NB4 (cell line): ENCODE results near the gene IL15.

Experiments used
- DNase-seq: peaks from one replicate; pipeline ENCODE4 v3.0.0; 2010; ENCODE audit warnings: low read depth
- H3K4me3 ChIP-seq: one replicate; pipeline ENCODE4 v1.5.1; 2011; ENCODE audit warnings: mild to moderate bottlenecking, low read depth, low read length, moderate library complexity
- CTCF ChIP-seq: IDR thresholded peaks from one replicate; pipeline ENCODE4 v1.5.1; 2012; ENCODE audit warnings: low read depth, low read length
- MYC ChIP-seq: IDR thresholded peaks from 2 replicates; pipeline ENCODE4 v1.6.1; 2011; ENCODE audit warnings: low read depth, low read length
- POLR2A ChIP-seq: IDR thresholded peaks from 2 replicates; pipeline ENCODE4 v1.6.1; 2011; ENCODE audit warnings: mild to moderate bottlenecking; ENCODE audit not compliant: insufficient read length; ENCODE audit errors: extremely low read depth
- TF ChIP-seq, protein P1 (sequence below): IDR thresholded peaks from 2 replicates; pipeline ENCODE4 v1.6.1; 2011; ENCODE audit warnings: low read depth, low read length

The IL15 gene

GRCh38 chr4:141630854-141631253 is 5.5 kb upstream of the IL15 start:
- no peak for TF ChIP-seq CTCF
- TF ChIP-seq POLR2A = no peak
- TF ChIP-seq, protein P1, sequence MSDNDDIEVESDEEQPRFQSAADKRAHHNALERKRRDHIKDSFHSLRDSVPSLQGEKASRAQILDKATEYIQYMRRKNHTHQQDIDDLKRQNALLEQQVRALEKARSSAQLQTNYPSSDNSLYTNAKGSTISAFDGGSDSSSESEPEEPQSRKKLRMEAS = no peak
- no peak for TF ChIP-seq MYC
- DNase-seq = no peak
- H3K4me3 ChIP-seq = no peak overlapping the region

- no peak overlapping the region for H3K4me3 ChIP-seq
- DNase-seq = no peak
- no peak for TF ChIP-seq MYC
- no peak for TF ChIP-seq POLR2A
- TF ChIP-seq, protein P1 = no peak
- TF ChIP-seq CTCF = no peak
Measured at GRCh38 chr4:141635736-141636081, 674 bp upstream of the IL15 start.

GRCh38 chr4:141636771-141637460 is 533 bp downstream of the IL15 start:
- H3K4me3 ChIP-seq = no peak overlapping the region
- no peak for DNase-seq
- no peak for TF ChIP-seq CTCF

- no peak for DNase-seq
- H3K4me3 ChIP-seq = no peak overlapping the region
- TF ChIP-seq, protein P1 = no peak
- TF ChIP-seq POLR2A (no peak), CTCF (no peak), MYC (no peak)
Measured at GRCh38 chr4:141637565-141637964, 1.2 kb downstream of the IL15 start.

DNA sequence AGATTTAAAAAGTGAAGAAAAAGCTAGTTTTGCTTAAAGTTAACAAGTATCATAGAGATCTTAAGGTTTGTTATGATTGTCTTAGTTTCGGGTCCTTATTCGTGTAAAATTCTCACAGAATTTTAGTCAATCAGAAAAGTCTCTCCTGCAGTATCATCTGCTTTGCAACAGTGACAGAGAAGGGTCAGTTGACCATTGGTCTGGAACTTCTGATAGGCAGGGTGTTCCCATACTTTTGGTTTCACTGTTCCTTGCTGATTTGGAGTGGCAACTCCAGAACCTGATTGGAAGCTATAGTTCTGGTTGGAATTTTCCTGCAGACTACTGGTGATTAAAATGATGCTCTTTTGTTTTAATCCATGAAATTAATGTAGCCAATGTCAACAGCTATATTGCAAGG is 1.8 kb downstream of the IL15 start:
- no peak for DNase-seq
- TF ChIP-seq CTCF = no peak
- no peak for TF ChIP-seq POLR2A
- TF ChIP-seq, protein P1 = no peak
- no peak for TF ChIP-seq MYC

DNA sequence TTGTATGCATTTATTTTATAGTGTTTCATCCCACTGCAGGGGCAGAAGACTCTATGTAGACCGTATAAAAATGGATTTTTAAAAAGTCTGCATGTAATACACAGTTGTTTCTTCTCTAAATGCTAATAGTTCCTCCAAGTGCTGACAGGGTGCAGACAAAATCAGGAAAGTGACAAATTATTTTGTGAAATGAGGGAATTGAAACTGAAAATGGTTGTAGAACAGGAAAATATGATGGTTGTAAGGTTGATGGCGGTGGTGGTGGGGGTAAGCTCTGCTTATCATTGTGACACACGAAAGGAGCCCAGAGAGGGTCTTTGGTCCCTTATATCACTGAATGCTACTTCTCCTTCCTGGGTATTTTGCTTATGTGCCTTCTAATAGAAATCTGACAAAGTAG is 4.3 kb downstream of the IL15 start:
- DNase-seq = no peak
- TF ChIP-seq CTCF (no peak), MYC (no peak), POLR2A (no peak)
- TF ChIP-seq, protein P1 = no peak
- H3K4me3 ChIP-seq = no peak overlapping the region

More for the DNA sequence above, 1.8 kb downstream of the IL15 start:
- H3K4me3 ChIP-seq = no peak overlapping the region
